Measurements from ENCODE around the gene GATAD2B. TPM values are rescaled to one million over a fixed set of nuclear protein-coding genes. Genes with fewer than 3 reads are reported as not detected.
A peak's percentile ranks its signal among the peaks of the same experiment; 100 is the strongest.

The GATAD2B gene
- total RNA-seq, 4 donors from 2014 or later, result 16.7 to 28.1 (median 20.2) TPM

DNA sequence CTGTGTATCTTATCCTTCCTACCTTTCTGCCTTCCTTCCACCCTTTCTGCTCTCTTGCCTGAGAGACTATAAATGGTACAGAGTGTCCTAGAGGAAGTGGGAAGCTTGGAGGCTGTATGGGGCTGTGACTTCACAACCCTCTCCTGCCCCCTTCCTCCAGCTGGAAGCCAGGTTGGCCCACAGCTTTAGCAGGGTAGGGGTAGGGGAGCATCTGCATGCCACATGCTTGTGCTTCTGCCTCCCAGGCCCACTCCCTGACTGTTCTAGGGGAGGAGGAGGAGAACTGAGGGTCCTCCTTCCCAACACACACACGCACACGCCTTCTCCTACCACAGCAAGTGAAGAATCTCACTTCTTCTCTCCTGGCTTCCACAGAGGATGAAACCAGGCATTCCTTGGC, 151.5 kb downstream of the GATAD2B start:
- in situ Hi-C loops (cut with MboI; ENCODE audit: low pct_ligation_motif_present in 1 of 4, low pct_unique_long_range_greater_than_20kb in 1 of 4, low sequenced_read_pairs in 3 of 4), result loop anchor here in 1 of 4 donors (10.0 kb wide), 1 partner anchor 96 kb away; the partner anchor contains the start of genes ILF2 and NPR1
- TF ChIP-seq, protein P1, sequence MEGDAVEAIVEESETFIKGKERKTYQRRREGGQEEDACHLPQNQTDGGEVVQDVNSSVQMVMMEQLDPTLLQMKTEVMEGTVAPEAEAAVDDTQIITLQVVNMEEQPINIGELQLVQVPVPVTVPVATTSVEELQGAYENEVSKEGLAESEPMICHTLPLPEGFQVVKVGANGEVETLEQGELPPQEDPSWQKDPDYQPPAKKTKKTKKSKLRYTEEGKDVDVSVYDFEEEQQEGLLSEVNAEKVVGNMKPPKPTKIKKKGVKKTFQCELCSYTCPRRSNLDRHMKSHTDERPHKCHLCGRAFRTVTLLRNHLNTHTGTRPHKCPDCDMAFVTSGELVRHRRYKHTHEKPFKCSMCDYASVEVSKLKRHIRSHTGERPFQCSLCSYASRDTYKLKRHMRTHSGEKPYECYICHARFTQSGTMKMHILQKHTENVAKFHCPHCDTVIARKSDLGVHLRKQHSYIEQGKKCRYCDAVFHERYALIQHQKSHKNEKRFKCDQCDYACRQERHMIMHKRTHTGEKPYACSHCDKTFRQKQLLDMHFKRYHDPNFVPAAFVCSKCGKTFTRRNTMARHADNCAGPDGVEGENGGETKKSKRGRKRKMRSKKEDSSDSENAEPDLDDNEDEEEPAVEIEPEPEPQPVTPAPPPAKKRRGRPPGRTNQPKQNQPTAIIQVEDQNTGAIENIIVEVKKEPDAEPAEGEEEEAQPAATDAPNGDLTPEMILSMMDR (IDR thresholded peaks at IDR 0.05), result no peak
- no peak for TF ChIP-seq POLR2AphosphoS5 (IDR thresholded peaks at IDR 0.05)
- TF ChIP-seq POLR2A (IDR thresholded peaks at IDR 0.05), result no peak
- no peak for TF ChIP-seq EP300 (IDR thresholded peaks at IDR 0.05; ENCODE audit: low read depth)

DNA sequence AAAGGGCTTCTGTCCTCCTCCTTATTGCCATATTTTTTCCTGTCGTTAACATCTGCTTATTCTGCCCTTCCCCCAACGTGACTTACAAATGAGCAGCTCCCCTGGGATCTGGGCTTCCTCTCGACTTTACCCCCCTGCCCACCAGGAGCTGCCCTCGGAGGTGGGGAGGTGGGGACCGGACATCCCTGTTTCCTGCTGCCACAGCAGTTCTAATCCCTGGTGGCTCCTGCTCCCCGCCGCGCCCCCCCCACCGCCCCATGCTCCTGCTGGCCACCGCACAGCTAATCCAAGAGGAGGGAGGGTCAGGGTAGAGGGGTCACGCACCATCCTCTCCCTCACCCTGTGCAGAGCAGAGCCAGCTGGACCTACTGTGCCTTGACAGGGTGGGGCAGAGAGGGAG, 152.0 kb downstream of the GATAD2B start:
- H3K9me3 ChIP-seq, result no peaks in the 10 kb centered on the region
- peaks cover 7 to 28% (median 23%) of the 10 kb centered on the region in 4 donors for H3K4me1 ChIP-seq
- WGBS, 2 donors (ENCODE audit: low coverage in 1 of 2), result 38 to 69% methylated on average over 4 to 11 of the region's 11 CpGs
- in situ Hi-C loops (cut with MboI; ENCODE audit: low pct_ligation_motif_present in 1 of 4, low pct_unique_long_range_greater_than_20kb in 1 of 4, low sequenced_read_pairs in 3 of 4), result loop anchor here in 1 of 4 donors (10.0 kb wide), 1 partner anchor 96 kb away; the partner anchor contains the start of genes ILF2 and NPR1
- intact Hi-C loops (cut with DNase I; ENCODE audit: low total_unique reads), result no loop called here
- no peak overlapping the region for H3K27ac ChIP-seq
- H3K4me3 ChIP-seq, result no peak overlapping the region
- no peak for TF ChIP-seq POLR2AphosphoS5 (IDR thresholded peaks at IDR 0.05)
- TF ChIP-seq EP300 (IDR thresholded peaks at IDR 0.05; ENCODE audit: low read depth), result no peak
- TF ChIP-seq, protein P1 (IDR thresholded peaks at IDR 0.05), result no peak
- no peak for TF ChIP-seq POLR2A (IDR thresholded peaks at IDR 0.05)
- no peaks in the 10 kb centered on the region for H3K27me3 ChIP-seq
- H3K36me3 ChIP-seq, result peaks cover 0 to 19% (median under 1%) of the 10 kb centered on the region in 4 donors
- no peak for DNase-seq

More for the DNA sequence above, 151.5 kb downstream of the GATAD2B start:
- DNase-seq, result no peak
- Histone ChIP-seq H3K4me3 (no peak overlapping the region), H3K27me3 (no peaks in the 10 kb centered on the region), H3K27ac (no peak overlapping the region), H3K9me3 (no peaks in the 10 kb centered on the region), H3K4me1 (peaks cover 7 to 33% (median 26%) of the 10 kb centered on the region in 4 donors), H3K36me3 (peaks cover 0 to 19% (median 0%) of the 10 kb centered on the region in 4 donors)
- WGBS, 2 donors (ENCODE audit: low coverage in 1 of 2), result 93% methylated on average over 2 of the region's 2 CpGs; no CpG with 5 or more reads in 1 of the 2 donors
- intact Hi-C loops (cut with DNase I; ENCODE audit: low total_unique reads), result no loop called here

DNA sequence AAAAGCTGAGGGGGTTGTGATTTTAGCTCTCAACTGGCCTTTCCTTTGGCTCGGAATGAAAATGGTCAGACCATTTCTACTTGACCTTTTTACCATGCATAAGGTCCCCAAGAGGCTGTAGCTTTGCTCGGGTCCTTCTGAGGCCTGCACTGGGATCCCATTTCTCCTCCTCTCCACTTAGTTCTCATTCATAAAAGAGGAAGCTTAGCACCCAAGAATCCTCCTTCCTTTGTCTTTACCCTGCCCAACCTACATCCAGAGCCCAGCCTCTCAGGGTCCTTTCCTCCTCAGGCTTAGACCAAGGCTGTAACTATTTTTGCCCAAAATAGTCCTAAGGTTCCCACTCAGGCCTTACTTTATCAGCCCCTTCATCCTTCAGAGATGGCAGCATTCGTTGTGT, 153.6 kb downstream of the GATAD2B start:
- 77 to 87% methylated on average over 3 of the region's 3 CpGs for WGBS, 2 donors (ENCODE audit: low coverage in 1 of 2)
- in situ Hi-C loops (cut with MboI; ENCODE audit: low pct_ligation_motif_present in 1 of 4, low pct_unique_long_range_greater_than_20kb in 1 of 4, low sequenced_read_pairs in 3 of 4) (no loop called here), intact Hi-C loops (cut with DNase I; ENCODE audit: low total_unique reads) (no loop called here)
- Histone ChIP-seq H3K9me3 (no peaks in the 10 kb centered on the region), H3K4me3 (no peak overlapping the region), H3K4me1 (peaks cover 0 to 23% (median 17%) of the 10 kb centered on the region in 4 donors), H3K27me3 (no peaks in the 10 kb centered on the region), H3K27ac (peak overlapping the region; percentile 29 to 48 (median 42)), H3K36me3 (peaks cover 0 to 19% (median 6%) of the 10 kb centered on the region in 4 donors)
- DNase-seq, result no peak
- TF ChIP-seq, protein P1 (IDR thresholded peaks at IDR 0.05), result no peak
- no peak for TF ChIP-seq EP300 (IDR thresholded peaks at IDR 0.05; ENCODE audit: low read depth)
- TF ChIP-seq POLR2AphosphoS5 (IDR thresholded peaks at IDR 0.05), result no peak
- no peak for TF ChIP-seq POLR2A (IDR thresholded peaks at IDR 0.05)

DNA sequence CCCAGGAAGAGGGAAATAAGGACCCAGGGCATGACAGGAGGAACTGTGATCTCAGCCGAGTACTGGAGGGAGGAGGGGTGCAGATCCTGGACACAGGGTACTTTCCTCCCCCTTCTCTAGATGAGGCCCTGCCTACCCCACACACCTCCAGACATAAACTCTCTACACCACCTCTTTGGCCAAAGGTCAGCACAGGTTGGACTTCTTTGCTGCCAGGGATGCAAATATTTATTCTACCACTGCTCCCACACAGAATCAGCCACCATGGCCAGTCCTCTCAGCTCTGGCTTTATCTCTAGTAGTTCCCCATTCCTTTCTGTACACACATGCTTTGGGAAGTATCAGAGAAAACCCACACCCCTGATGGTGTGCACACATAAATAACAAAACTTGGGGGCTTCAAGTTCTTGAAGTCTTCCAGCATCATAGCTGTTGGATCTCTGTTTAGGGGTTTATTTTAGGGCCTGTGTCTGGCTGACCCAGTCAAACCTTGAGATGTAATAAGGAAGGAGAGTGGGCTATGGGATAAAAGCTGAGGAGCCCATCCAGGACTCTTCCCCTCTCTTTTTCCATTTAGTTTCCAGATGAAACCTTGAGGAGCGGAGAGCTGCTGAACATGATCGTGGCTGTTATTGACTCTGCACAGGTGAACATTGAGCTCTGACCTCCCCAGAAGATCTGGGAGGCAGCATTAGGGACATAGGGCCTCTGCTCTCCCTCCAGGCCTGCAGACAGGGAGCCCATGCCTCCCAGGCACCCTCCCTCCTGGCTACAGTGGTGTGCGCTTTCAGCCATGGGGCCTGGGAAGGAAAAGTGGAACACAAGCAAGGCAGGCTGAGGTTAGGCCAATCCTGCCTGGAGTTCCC, 154.2 kb downstream of the GATAD2B start:
- H3K9me3 ChIP-seq, result no peaks in the 10 kb centered on the region
- H3K27me3 ChIP-seq, result no peaks in the 10 kb centered on the region
- H3K27ac ChIP-seq, result peak overlapping the region; percentile 29 to 48 (median 42)
- peak in 1 of 3 donors; percentile 10 for TF ChIP-seq POLR2AphosphoS5 (IDR thresholded peaks at IDR 0.05)
- TF ChIP-seq EP300 (IDR thresholded peaks at IDR 0.05; ENCODE audit: low read depth), result no peak
- no peak for TF ChIP-seq POLR2A (IDR thresholded peaks at IDR 0.05)
- TF ChIP-seq, protein P1 (IDR thresholded peaks at IDR 0.05), result no peak
- H3K4me3 ChIP-seq, result no peak overlapping the region
- 75% methylated on average over 4 of the region's 4 CpGs; no CpG with 5 or more reads in 1 of the 2 donors for WGBS, 2 donors (ENCODE audit: low coverage in 1 of 2)
- intact Hi-C loops (cut with DNase I; ENCODE audit: low total_unique reads), result no loop called here
- peak; percentile 47 for DNase-seq
- H3K4me1 ChIP-seq, result peaks cover 0 to 30% (median 17%) of the 10 kb centered on the region in 4 donors
- H3K36me3 ChIP-seq, result peaks cover 0 to 20% (median 7%) of the 10 kb centered on the region in 4 donors
- in situ Hi-C loops (cut with MboI; ENCODE audit: low pct_ligation_motif_present in 1 of 4, low pct_unique_long_range_greater_than_20kb in 1 of 4, low sequenced_read_pairs in 3 of 4), result no loop called here
